K562 (cell line): ENCODE results near the gene TAF1L. TPM values are rescaled to one million over a fixed set of nuclear protein-coding genes. Genes with fewer than 3 reads are reported as not detected.

Experiments used
- ATAC-seq: fragments of 200-7000 bp; cut with Tn5 transposase; 3 replicates; pipeline ENCODE4 v1.9.1; 2020; ENCODE audit warnings: moderate library complexity
- BruUV-seq: library from RNA; stranded (reverse); fragments of 400-500 nt; replicated peaks from 2 replicates; lab custom pipeline; 2021; lab: Mats Ljungman, UMichigan
- CTCF ChIA-PET: fragments of 300-600 bp; formaldehyde crosslinking; extraction: SDS; loops from one replicate; lab custom pipeline; 2021; ENCODE audit warnings: low intra/inter-chr PET ratio; lab: Yijun Ruan, JAX
- POLR2A ChIA-PET: fragments of 300-600, 350-650 bp; sonication (Branson Sonifier 250); formaldehyde crosslinking; extraction: SDS; loops from one replicate; lab custom pipeline; 2021; ENCODE audit warnings: antibody characterized with exemption, inconsistent platforms; lab: Yijun Ruan, JAX
- DNase-seq, 4 experiments: peaks; one replicate each; pipeline versions ENCODE4 v3.0.0 to v3.0.0-alpha.2; 2011 to 2018; ENCODE audit warnings: low spot score in 3 of 4, mixed read lengths in 3 of 4; ENCODE audit errors: extremely low read depth in 1 of 4
- FAIRE-seq: peaks from 2 replicates; lab custom pipeline; 2011; peaks lifted over from hg19 to GRCh38; lab: Jason Lieb, UNC
- H2AFZ ChIP-seq: 2 replicates; pipeline ENCODE4 v1.6.0; 2011; ENCODE audit warnings: low read depth, low read length, control low read depth, inconsistent platforms
- H3K27ac ChIP-seq: fragments of 200-600 bp; 3 replicates; pipeline ENCODE4 v1.8.0; 2011; ENCODE audit warnings: low read depth, mild to moderate bottlenecking, control low read depth, inconsistent platforms, low read length, moderate library complexity, mixed read lengths; ENCODE audit errors: extremely low read depth
- H3K27me3 ChIP-seq, 2 experiments: fragments of 300-600 bp in 1 of 2; 2 replicates in 1 of 2; 3 replicates in 1 of 2; pipeline versions ENCODE4 v1.6.0 to v1.8.0; 2011; ENCODE audit warnings: inconsistent platforms in 2 of 2, low read length in 2 of 2, mild to moderate bottlenecking in 1 of 2, mixed read lengths in 1 of 2, moderate library complexity in 1 of 2; ENCODE audit not compliant: control insufficient read depth in 2 of 2, insufficient read depth in 2 of 2
- H3K36me3 ChIP-seq: fragments of 300-600 bp; 3 replicates; pipeline ENCODE4 v1.8.0; 2011; ENCODE audit warnings: mild to moderate bottlenecking, low read length, inconsistent platforms; ENCODE audit not compliant: control insufficient read depth, insufficient read depth
- H3K4me1 ChIP-seq, 2 experiments: fragments of 200-600 bp in 1 of 2; replicated peaks in 1 of 2; 2 replicates in 1 of 2; 3 replicates in 1 of 2; pipeline versions ENCODE4 v1.5.1 to v1.8.0; 2011; ENCODE audit warnings: inconsistent platforms in 2 of 2, low read length in 2 of 2, mild to moderate bottlenecking in 1 of 2, mixed read lengths in 1 of 2, moderate library complexity in 1 of 2; ENCODE audit not compliant: control insufficient read depth in 2 of 2, insufficient read depth in 2 of 2
- H3K4me2 ChIP-seq: 2 replicates; pipeline ENCODE4 v1.6.1; 2011; ENCODE audit warnings: low read length, control low read depth, inconsistent platforms, mixed read lengths; ENCODE audit not compliant: insufficient read depth
- H3K4me3 ChIP-seq: fragments of 200-600 bp; sonication (generic), shearing (Covaris generic); 2 replicates; pipeline ENCODE4 v1.5.1; 2016; ENCODE audit warnings: control low read depth, inconsistent platforms
- H3K79me2 ChIP-seq: fragments of 200-600 bp; 3 replicates; pipeline ENCODE4 v1.8.0; 2011; ENCODE audit warnings: low read length, inconsistent platforms; ENCODE audit not compliant: control insufficient read depth, insufficient read depth
- H3K9ac ChIP-seq, 2 experiments: 2 replicates each; pipeline versions ENCODE4 v1.6.0 to v1.6.1; 2011; ENCODE audit warnings: low read depth in 2 of 2, low read length in 2 of 2, control low read depth in 1 of 2, inconsistent platforms in 1 of 2, mild to moderate bottlenecking in 1 of 2, mixed read lengths in 1 of 2; ENCODE audit not compliant: insufficient read depth in 1 of 2
- H3K9me1 ChIP-seq: one replicate; pipeline ENCODE4 v1.6.0; 2011; ENCODE audit warnings: inconsistent platforms, mild to moderate bottlenecking, low read length, moderate library complexity; ENCODE audit not compliant: control insufficient read depth, insufficient read depth
- H3K9me3 ChIP-seq: replicated peaks from 2 replicates; pipeline ENCODE4 v1.5.1; 2011; ENCODE audit warnings: low read depth, low read length, inconsistent platforms; ENCODE audit not compliant: control insufficient read depth, insufficient read depth
- H4K20me1 ChIP-seq: replicated peaks from 2 replicates; pipeline ENCODE4 v1.6.1; 2011; ENCODE audit warnings: low read length, inconsistent platforms, mixed read lengths; ENCODE audit not compliant: control insufficient read depth, insufficient read depth
- BRF2 ChIP-seq: IDR thresholded peaks from 3 replicates; pipeline ENCODE4 v1.6.1; 2011; ENCODE audit warnings: borderline replicate concordance, mild to moderate bottlenecking; ENCODE audit not compliant: insufficient read length, insufficient read depth
- IRF1 ChIP-seq: sonication (generic); formaldehyde crosslinking; IDR thresholded peaks from 2 replicates; pipeline ENCODE4 v1.8.0; 2022; ENCODE audit warnings: missing genetic modification reagents, mild to moderate bottlenecking, borderline replicate concordance
- KLF13 ChIP-seq: fragments of 450-650 bp; IDR thresholded peaks from 2 replicates; pipeline ENCODE4 v1.6.1; 2016; ENCODE audit warnings: missing genetic modification characterization, low read depth, mild to moderate bottlenecking, missing compliant biosample characterization, moderate library complexity, borderline replicate concordance
- MTF1 ChIP-seq: fragments of 250-450 bp; sonication (Bioruptor Pico); IDR thresholded peaks from 2 replicates; pipeline ENCODE4 v1.9.0; 2021; ENCODE audit warnings: moderate library complexity, mild to moderate bottlenecking, inconsistent platforms, borderline replicate concordance
- NFATC3 ChIP-seq: fragments of 450-650 bp; IDR thresholded peaks from 2 replicates; pipeline ENCODE4 v1.6.1; 2017; ENCODE audit warnings: mild to moderate bottlenecking
- NFXL1 ChIP-seq: fragments of 450-650 bp; formaldehyde crosslinking; IDR thresholded peaks from 2 replicates; pipeline ENCODE4 v1.4.0; 2021; ENCODE audit warnings: mild to moderate bottlenecking
- POLR2H ChIP-seq: IDR thresholded peaks from 2 replicates; pipeline ENCODE4 v1.6.1; 2016; ENCODE audit warnings: missing genetic modification characterization, low read depth, mild to moderate bottlenecking, control low read depth, missing compliant biosample characterization, moderate library complexity
- U2AF2 ChIP-seq: fragments of 200-400 bp; formaldehyde crosslinking; optimal IDR thresholded peaks from 2 replicates; pipeline ENCODE3; 2017; ENCODE audit warnings: low read depth, mild to moderate bottlenecking, low read length
- ZNF407 ChIP-seq: fragments of 450-650 bp; IDR thresholded peaks from 2 replicates; pipeline ENCODE4 v1.6.1; 2016; ENCODE audit warnings: low read depth
- in situ Hi-C: fragments of 300-500 bp; cut with MboI; formaldehyde crosslinking; loops from 4 replicates; pipeline ENCODE4 v1.15.0; 2018; ENCODE audit warnings: inconsistent platforms, mixed read lengths
- intact Hi-C: fragments of 100-400 bp; cut with micrococcal nuclease; formaldehyde crosslinking; loops from 2 replicates; pipeline ENCODE4 v1.14.2; 2022
- polyA plus RNA-seq, 8 experiments: library from polyadenylated mRNA; depleted of rRNA in 4 of 8; stranded (reverse) in 5 of 8; unstranded in 3 of 8; fragments of >200 nt; fragmentation: Nextera tagmentation in 2 of 8; fragmentation: Illumina TruSeq in 1 of 8; extraction: Ambion mirVana in 2 of 8; extraction: Trizol in 1 of 8; gene quantifications; 2 replicates each; pipeline versions ENCODE4 v1.2.1 to v1.2.3, GENCODE V29; 2011 to 2014; ENCODE audit warnings: inconsistent platforms in 1 of 8, missing spikeins in 1 of 8
- total RNA-seq, 7 experiments: library from RNA; depleted of rRNA in 6 of 7; stranded (reverse); fragments of >200 nt in 6 of 7; fragmentation: Illumina TruSeq in 2 of 7; extraction: Trizol in 2 of 7; gene quantifications; 2 replicates each; pipeline versions ENCODE4 v1.2.1 to v1.2.3, GENCODE V29; 2011 to 2021; ENCODE audit warnings: low replicate concordance in 1 of 7

The TAF1L gene
- total and polyA plus RNA-seq, 9 of the 15 experiments (the other 6 are each of a cell fraction or from before 2014, with no cell fraction given) = 0.01 to 0.04 (median 0.03) TPM; not detected in 3

- H3K9ac ChIP-seq = no peak overlapping the region
- no peak overlapping the region for H3K4me2 ChIP-seq
- ATAC-seq (no peak), FAIRE-seq (no peak), DNase-seq (no peak)
- no TSS peak for BruUV-seq
- CTCF ChIA-PET = no interaction called here
- no peaks in the 10 kb centered on the region for H4K20me1 ChIP-seq
- H3K9me1 ChIP-seq = no peaks in the 10 kb centered on the region
- H2AFZ ChIP-seq = no peak overlapping the region
- intact Hi-C loops = loop anchor here (2.0 to 10.0 kb wide), 2 partner anchors 117 to 381 kb away; no protein-coding TSS in a partner anchor
- no peaks in the 10 kb centered on the region for H3K36me3 ChIP-seq
- H3K9me3 ChIP-seq = no peaks in the 10 kb centered on the region
- no peaks in the 10 kb centered on the region for H3K4me1 ChIP-seq
- no peak overlapping the region for H3K4me3 ChIP-seq
- in situ Hi-C loops = no loop called here
- H3K79me2 ChIP-seq = no peaks in the 10 kb centered on the region
- no peak overlapping the region for H3K27ac ChIP-seq
- no peaks in the 10 kb centered on the region; a peak in 1 of 5 replicates for H3K27me3 ChIP-seq
- POLR2A ChIA-PET = no interaction called here
- no peak for TF ChIP-seq POLR2H (tag)
- no peak for TF ChIP-seq IRF1 (CRISPR knock-in tag)
- TF ChIP-seq NFATC3 = no peak
- TF ChIP-seq U2AF2 = no peak
- no peak for TF ChIP-seq KLF13 (tag)
- no peak for TF ChIP-seq BRF2
- TF ChIP-seq ZNF407 = no peak
- no peak for TF ChIP-seq NFXL1 (CRISPR knock-in tag)
- no peak for TF ChIP-seq MTF1 (CRISPR knock-in tag)
Measured at GRCh38 chr9:32587901-32588300, 47.6 kb downstream of the TAF1L start.
